Fibroblast of lung (primary cell): ENCODE measurements around the gene OGDH. TPM values are rescaled to one million over a fixed set of nuclear protein-coding genes. Genes with fewer than 3 reads are reported as not detected.

Experiments
- DNase-seq, 2 donors: peaks; one replicate each; pipeline versions ENCODE4 v3.0.0 to v3.0.0-alpha.2; 2010; ENCODE audit warnings: low read depth in 2 of 2
- H2AFZ ChIP-seq: 2 replicates; pipeline ENCODE4 v1.5.1; 2012; ENCODE audit warnings: low read length, control low read depth, inconsistent platforms
- H3K27ac ChIP-seq: 2 replicates; pipeline ENCODE4 v1.5.1; 2011; ENCODE audit warnings: low read length, control low read depth; ENCODE audit not compliant: insufficient read depth
- H3K27me3 ChIP-seq: 2 replicates; pipeline ENCODE4 v1.5.1; 2011; ENCODE audit warnings: mild to moderate bottlenecking, low read length; ENCODE audit not compliant: control insufficient read depth, insufficient read depth
- H3K36me3 ChIP-seq: 2 replicates; pipeline ENCODE4 v1.5.1; 2011; ENCODE audit warnings: low read length; ENCODE audit not compliant: control insufficient read depth, insufficient read depth
- H3K4me1 ChIP-seq: 2 replicates; pipeline ENCODE4 v1.5.1; 2011; ENCODE audit warnings: low read length; ENCODE audit not compliant: control insufficient read depth, insufficient read depth; ENCODE audit errors: extremely low read depth
- H3K4me2 ChIP-seq: 2 replicates; pipeline ENCODE4 v1.5.1; 2011; ENCODE audit warnings: low read length, control low read depth; ENCODE audit not compliant: insufficient read depth; ENCODE audit errors: extremely low read depth
- H3K4me3 ChIP-seq, 4 experiments: fragments of 200-600 bp in 1 of 4; sonication (generic) in 1 of 4; replicated peaks in 1 of 4; 2 replicates each; pipeline ENCODE4 v1.5.1; 2011 to 2016; ENCODE audit warnings: low read length in 4 of 4, low read depth in 3 of 4, mild to moderate bottlenecking in 3 of 4, control low read depth in 2 of 4, inconsistent platforms in 1 of 4, mixed read lengths in 1 of 4; ENCODE audit not compliant: insufficient read depth in 1 of 4; ENCODE audit errors: control extremely low read depth in 1 of 4
- H3K79me2 ChIP-seq: 2 replicates; pipeline ENCODE4 v1.5.1; 2012; ENCODE audit warnings: mild to moderate bottlenecking, low read length, inconsistent platforms; ENCODE audit not compliant: control insufficient read depth, insufficient read depth
- H3K9ac ChIP-seq: 2 replicates; pipeline ENCODE4 v1.5.1; 2011; ENCODE audit warnings: mild to moderate bottlenecking, low read length, control low read depth; ENCODE audit not compliant: insufficient read depth
- H3K9me3 ChIP-seq: 2 replicates; pipeline ENCODE4 v1.5.1; 2012; ENCODE audit warnings: low read depth, low read length; ENCODE audit not compliant: control insufficient read depth, insufficient read depth
- H4K20me1 ChIP-seq: 2 replicates; pipeline ENCODE4 v1.5.1; 2011; ENCODE audit warnings: low read length; ENCODE audit not compliant: control insufficient read depth, insufficient read depth; ENCODE audit errors: extremely low read depth
- EZH2 ChIP-seq: IDR thresholded peaks from 2 replicates; pipeline ENCODE4 v1.5.1; 2012; ENCODE audit warnings: low read length, control low read depth, mild to moderate bottlenecking; ENCODE audit errors: missing control alignments
- polyA plus RNA-seq, 2 donors: library from polyadenylated mRNA; depleted of rRNA in 1 of 2; stranded (reverse) in 1 of 2; unstranded in 1 of 2; fragments of >200 nt; gene quantifications; 2 replicates each; pipeline ENCODE4 v1.2.1, GENCODE V29; 2011 to 2012; ENCODE audit warnings: missing spikeins in 1 of 2
- total RNA-seq: library from RNA; depleted of rRNA; stranded (reverse); fragments of >200 nt; gene quantifications from 2 replicates; pipeline ENCODE4 v1.2.1, GENCODE V29; 2014
- TF ChIP-seq, protein P1 (sequence below), 2 donors: IDR thresholded peaks in 1 of 2; conservative IDR thresholded peaks in 1 of 2; 1 replicate in 1 of 2; 2 replicates in 1 of 2; pipeline ENCODE4 v1.5.1; 2011 to 2012; ENCODE audit warnings: low read length in 2 of 2, control low read depth in 1 of 2, inconsistent platforms in 1 of 2, low read depth in 1 of 2, mild to moderate bottlenecking in 1 of 2

The OGDH gene
- total and polyA plus RNA-seq, 2 donors (not counting 1 experiment from before 2014, with no cell fraction given) = 60.8 to 69.2 TPM

DNA sequence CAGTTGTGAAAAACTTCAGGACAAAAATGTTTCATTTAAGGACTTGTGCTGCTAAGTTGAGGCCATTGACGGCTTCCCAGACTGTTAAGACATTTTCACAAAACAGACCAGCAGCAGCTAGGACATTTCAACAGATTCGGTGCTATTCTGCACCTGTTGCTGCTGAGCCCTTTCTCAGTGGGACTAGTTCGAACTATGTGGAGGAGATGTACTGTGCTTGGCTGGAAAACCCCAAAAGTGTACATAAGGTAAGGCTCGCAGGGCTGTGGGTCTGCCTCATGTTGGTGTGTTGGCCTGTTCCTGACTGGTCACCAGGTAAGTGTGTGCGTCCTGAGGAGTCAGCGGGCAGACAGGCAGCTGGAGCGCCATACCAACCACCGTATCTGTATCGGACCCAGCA is 17.9 kb downstream of the OGDH start:
- no peak overlapping the region for H3K4me2 ChIP-seq
- no peaks in the 10 kb centered on the region for H3K27me3 ChIP-seq
- H3K9me3 ChIP-seq = no peaks in the 10 kb centered on the region
- H3K9ac ChIP-seq = no peak overlapping the region
- H3K27ac ChIP-seq = no peak overlapping the region
- no peak for DNase-seq
- H3K4me3 ChIP-seq = no peak overlapping the region
- H3K79me2 ChIP-seq = peaks cover 46% of the 10 kb centered on the region
- peaks cover 13% of the 10 kb centered on the region for H3K36me3 ChIP-seq
- H2AFZ ChIP-seq = no peak overlapping the region
- no peaks in the 10 kb centered on the region for H4K20me1 ChIP-seq
- peaks cover 6% of the 10 kb centered on the region for H3K4me1 ChIP-seq
- TF ChIP-seq EZH2 = no peak
- TF ChIP-seq, protein P1, sequence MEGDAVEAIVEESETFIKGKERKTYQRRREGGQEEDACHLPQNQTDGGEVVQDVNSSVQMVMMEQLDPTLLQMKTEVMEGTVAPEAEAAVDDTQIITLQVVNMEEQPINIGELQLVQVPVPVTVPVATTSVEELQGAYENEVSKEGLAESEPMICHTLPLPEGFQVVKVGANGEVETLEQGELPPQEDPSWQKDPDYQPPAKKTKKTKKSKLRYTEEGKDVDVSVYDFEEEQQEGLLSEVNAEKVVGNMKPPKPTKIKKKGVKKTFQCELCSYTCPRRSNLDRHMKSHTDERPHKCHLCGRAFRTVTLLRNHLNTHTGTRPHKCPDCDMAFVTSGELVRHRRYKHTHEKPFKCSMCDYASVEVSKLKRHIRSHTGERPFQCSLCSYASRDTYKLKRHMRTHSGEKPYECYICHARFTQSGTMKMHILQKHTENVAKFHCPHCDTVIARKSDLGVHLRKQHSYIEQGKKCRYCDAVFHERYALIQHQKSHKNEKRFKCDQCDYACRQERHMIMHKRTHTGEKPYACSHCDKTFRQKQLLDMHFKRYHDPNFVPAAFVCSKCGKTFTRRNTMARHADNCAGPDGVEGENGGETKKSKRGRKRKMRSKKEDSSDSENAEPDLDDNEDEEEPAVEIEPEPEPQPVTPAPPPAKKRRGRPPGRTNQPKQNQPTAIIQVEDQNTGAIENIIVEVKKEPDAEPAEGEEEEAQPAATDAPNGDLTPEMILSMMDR (conservative IDR thresholded peaks at IDR 0.05 in 1 of 2, IDR thresholded peaks at IDR 0.05 in 1 of 2; ENCODE audit: low read depth in 1 of 2, low read length in 2 of 2) = no peak

DNA sequence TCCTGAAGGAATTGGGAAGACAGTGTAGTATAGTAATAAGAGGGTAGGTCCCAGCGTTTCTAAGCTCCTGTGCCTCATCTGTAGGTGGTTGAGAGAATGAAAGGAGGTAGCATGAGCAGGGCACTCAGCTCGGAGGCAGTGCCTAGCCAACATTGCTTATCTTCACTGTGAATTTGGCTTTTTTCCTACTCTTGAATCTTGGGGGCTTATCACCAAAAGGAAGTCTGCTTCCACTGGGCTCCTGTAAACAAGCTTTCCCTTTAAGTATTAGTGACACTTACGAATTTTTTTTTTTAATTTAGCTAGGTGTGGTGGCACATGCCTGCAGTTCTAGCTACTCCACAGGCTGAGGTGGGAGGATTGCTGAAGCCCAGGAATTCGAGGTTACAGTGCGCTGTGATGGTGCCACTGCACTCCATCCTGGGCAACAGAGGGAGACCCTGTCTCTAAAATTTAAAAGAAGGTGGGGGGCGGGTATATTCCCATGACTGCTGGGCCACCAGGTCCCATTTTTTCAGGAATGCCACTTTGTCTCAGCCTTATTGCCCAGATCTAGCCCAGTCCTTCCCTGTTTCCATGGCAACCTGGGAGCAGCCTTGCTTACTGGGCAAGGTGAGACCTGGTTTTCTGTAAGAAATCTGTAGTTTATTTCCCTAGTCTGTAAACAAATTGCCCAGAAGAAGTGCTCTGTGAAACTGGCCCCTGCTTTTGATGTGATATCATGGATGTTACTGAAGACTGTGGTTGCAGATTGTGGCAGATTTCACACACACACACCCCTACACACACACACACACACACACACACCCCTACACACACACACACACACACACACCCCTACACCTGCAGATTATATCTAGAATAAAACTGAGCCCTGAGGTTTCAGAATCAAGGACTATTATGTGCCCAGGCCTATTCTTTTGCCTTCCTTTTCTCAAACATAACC is 19.4 kb downstream of the OGDH start:
- H3K36me3 ChIP-seq = peaks cover 12% of the 10 kb centered on the region
- no peak overlapping the region for H3K4me2 ChIP-seq
- no peak for DNase-seq
- peaks cover 6% of the 10 kb centered on the region for H3K4me1 ChIP-seq
- no peak overlapping the region for H3K9ac ChIP-seq
- TF ChIP-seq EZH2 = no peak
- TF ChIP-seq, protein P1 (conservative IDR thresholded peaks at IDR 0.05 in 1 of 2, IDR thresholded peaks at IDR 0.05 in 1 of 2; ENCODE audit: low read depth in 1 of 2, low read length in 2 of 2) = no peak
- H2AFZ ChIP-seq = no peak overlapping the region
- no peaks in the 10 kb centered on the region for H3K9me3 ChIP-seq
- no peaks in the 10 kb centered on the region for H3K27me3 ChIP-seq
- H3K27ac ChIP-seq = no peak overlapping the region
- H3K79me2 ChIP-seq = peaks cover 33% of the 10 kb centered on the region
- no peaks in the 10 kb centered on the region for H4K20me1 ChIP-seq
- H3K4me3 ChIP-seq = no peak overlapping the region

DNA sequence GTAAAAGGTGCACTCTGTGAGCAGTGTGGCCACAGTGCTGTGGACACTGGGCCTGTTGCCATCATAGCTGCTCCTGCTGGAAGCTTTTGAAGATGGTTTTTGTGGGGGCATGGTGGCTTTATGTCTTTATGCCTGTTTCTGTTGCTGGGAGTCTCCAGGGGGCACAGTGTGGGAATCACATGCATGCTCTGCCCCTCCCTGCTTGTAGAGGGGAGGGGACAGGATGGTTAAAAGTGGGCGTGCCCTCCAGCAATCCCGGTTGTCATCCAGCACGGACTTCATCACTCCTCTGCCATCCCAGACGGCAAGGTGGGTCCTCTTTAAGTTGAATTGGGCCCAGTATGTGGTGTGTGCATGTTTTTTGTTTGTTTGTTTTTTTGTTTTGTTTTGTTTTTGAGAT is 20.2 kb downstream of the OGDH start:
- Histone ChIP-seq H3K4me2 (no peak overlapping the region), H3K79me2 (peaks cover 26% of the 10 kb centered on the region), H4K20me1 (no peaks in the 10 kb centered on the region), H3K36me3 (peaks cover 14% of the 10 kb centered on the region), H3K9me3 (no peaks in the 10 kb centered on the region), H3K27ac (no peak overlapping the region), H3K4me3 (no peak overlapping the region), H3K9ac (no peak overlapping the region), H2AFZ (no peak overlapping the region), H3K27me3 (no peaks in the 10 kb centered on the region), H3K4me1 (peaks cover 5% of the 10 kb centered on the region)
- TF ChIP-seq, protein P1 (conservative IDR thresholded peaks at IDR 0.05 in 1 of 2, IDR thresholded peaks at IDR 0.05 in 1 of 2; ENCODE audit: low read depth in 1 of 2, low read length in 2 of 2) = no peak
- TF ChIP-seq EZH2 = no peak
- DNase-seq = no peak
